ENCODE results near the gene NFATC3. TPM values are rescaled to one million over a fixed set of nuclear protein-coding genes. Genes with fewer than 3 reads are reported as not detected.
"Not testable (repeated sequence)": the region's sequence is repeated elsewhere in the genome, so short reads cannot be mapped to it uniquely, and the experiment has no call there.

The NFATC3 gene
- polyA plus RNA-seq, 1 experiment, result 16.7 TPM

DNA sequence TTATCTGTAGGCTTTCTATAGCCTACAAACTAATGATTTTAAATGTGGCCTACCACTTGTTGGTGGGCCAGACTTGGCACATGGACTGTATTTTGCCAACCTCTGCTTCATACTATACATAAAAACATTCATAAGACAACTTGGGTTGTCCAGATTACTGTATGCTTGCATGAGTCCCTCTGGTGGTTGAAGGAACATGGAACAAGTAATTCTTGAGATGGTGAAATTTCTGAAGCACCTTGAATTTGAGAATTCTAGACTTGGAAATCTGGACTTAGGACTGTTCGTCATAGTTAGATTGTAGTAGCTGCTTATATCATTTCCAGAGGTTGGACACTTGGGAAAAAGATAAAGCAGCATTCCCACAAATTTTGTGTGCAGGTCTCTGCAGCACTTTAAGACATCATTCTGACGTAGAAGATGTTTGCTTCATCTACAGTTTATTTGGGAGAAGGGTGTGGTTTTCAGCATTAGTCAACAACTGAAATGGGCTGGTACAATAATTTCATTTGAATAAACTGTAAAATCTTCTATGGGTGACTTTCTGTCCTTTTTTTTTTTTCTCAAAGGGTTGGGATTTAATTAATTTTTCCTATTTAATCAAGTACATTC is 31.2 kb downstream of the NFATC3 start:
- DNase-seq (ENCODE audit: low read depth, low spot score), result no peak
- POLR2A ChIA-PET, result no interaction called here
- CTCF ChIA-PET, result interaction anchor here (0.7 to 1.7 kb wide), 6 partner anchors 9 to 103 kb away, joined by 3 to 6 read pairs (median 5); no protein-coding TSS in a partner anchor

GRCh38 chr16:68117884-68118283 is 32.7 kb downstream of the NFATC3 start:
- TF ChIP-seq, protein P1, sequence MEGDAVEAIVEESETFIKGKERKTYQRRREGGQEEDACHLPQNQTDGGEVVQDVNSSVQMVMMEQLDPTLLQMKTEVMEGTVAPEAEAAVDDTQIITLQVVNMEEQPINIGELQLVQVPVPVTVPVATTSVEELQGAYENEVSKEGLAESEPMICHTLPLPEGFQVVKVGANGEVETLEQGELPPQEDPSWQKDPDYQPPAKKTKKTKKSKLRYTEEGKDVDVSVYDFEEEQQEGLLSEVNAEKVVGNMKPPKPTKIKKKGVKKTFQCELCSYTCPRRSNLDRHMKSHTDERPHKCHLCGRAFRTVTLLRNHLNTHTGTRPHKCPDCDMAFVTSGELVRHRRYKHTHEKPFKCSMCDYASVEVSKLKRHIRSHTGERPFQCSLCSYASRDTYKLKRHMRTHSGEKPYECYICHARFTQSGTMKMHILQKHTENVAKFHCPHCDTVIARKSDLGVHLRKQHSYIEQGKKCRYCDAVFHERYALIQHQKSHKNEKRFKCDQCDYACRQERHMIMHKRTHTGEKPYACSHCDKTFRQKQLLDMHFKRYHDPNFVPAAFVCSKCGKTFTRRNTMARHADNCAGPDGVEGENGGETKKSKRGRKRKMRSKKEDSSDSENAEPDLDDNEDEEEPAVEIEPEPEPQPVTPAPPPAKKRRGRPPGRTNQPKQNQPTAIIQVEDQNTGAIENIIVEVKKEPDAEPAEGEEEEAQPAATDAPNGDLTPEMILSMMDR (IDR thresholded peaks at IDR 0.05; ENCODE audit: low read depth, low read length), result no peak
- POLR2A ChIA-PET, result no interaction called here
- Histone ChIP-seq H3K9me3 (ENCODE audit: control insufficient read depth, insufficient read depth, low read length) (0 out of 2 replicates have a peak, but pooled peaks cover 3% of the 10 kb centered on the region), H3K4me3 (ENCODE audit: low read depth, low read length) (no peak overlapping the region), H3K27me3 (ENCODE audit: control insufficient read depth, insufficient read depth, low read length) (no peaks in the 10 kb centered on the region), H3K27ac (ENCODE audit: low read depth, low read length) (no peak overlapping the region)
- CTCF ChIA-PET, result interaction anchor here (1.7 kb wide), 1 partner anchor 10 kb away, joined by 5 read pairs; no protein-coding TSS in a partner anchor
- DNase-seq (ENCODE audit: low read depth, low spot score), result no peak

More for the DNA sequence above, 31.2 kb downstream of the NFATC3 start:
- Histone ChIP-seq H3K27me3 (ENCODE audit: control insufficient read depth, insufficient read depth, low read length) (no peaks in the 10 kb centered on the region), H3K4me3 (ENCODE audit: low read depth, low read length) (no peak overlapping the region), H3K9me3 (ENCODE audit: control insufficient read depth, insufficient read depth, low read length) (0 out of 2 replicates have a peak, but pooled peaks cover 3% of the 10 kb centered on the region), H3K27ac (ENCODE audit: low read depth, low read length) (no peak overlapping the region)
- TF ChIP-seq, protein P1 (IDR thresholded peaks at IDR 0.05; ENCODE audit: low read depth, low read length), result peak; percentile 68

GRCh38 chr16:68118954-68119353 is 33.8 kb downstream of the NFATC3 start:
- H3K27me3 ChIP-seq (ENCODE audit: control insufficient read depth, insufficient read depth, low read length); H3K4me3 ChIP-seq (ENCODE audit: low read depth, low read length); POLR2A ChIA-PET; H3K9me3 ChIP-seq (ENCODE audit: control insufficient read depth, insufficient read depth, low read length); H3K27ac ChIP-seq (ENCODE audit: low read depth, low read length); DNase-seq (ENCODE audit: low read depth, low spot score): not testable (repeated sequence)
- CTCF ChIA-PET, result interaction anchor here (0.5 to 2.0 kb wide), 3 partner anchors 26 to 120 kb away, joined by 3 to 5 read pairs (median 4); no protein-coding TSS in a partner anchor

GRCh38 chr16:68120496-68120895 is 35.3 kb downstream of the NFATC3 start:
- H3K4me3 ChIP-seq (ENCODE audit: low read depth, low read length); POLR2A ChIA-PET; H3K27ac ChIP-seq (ENCODE audit: low read depth, low read length); DNase-seq (ENCODE audit: low read depth, low spot score); H3K9me3 ChIP-seq (ENCODE audit: control insufficient read depth, insufficient read depth, low read length); H3K27me3 ChIP-seq (ENCODE audit: control insufficient read depth, insufficient read depth, low read length): not testable (repeated sequence)
- CTCF ChIA-PET, result interaction anchor here (0.6 kb wide), 1 partner anchor 29 kb away, joined by 3 read pairs; no protein-coding TSS in a partner anchor

DNA sequence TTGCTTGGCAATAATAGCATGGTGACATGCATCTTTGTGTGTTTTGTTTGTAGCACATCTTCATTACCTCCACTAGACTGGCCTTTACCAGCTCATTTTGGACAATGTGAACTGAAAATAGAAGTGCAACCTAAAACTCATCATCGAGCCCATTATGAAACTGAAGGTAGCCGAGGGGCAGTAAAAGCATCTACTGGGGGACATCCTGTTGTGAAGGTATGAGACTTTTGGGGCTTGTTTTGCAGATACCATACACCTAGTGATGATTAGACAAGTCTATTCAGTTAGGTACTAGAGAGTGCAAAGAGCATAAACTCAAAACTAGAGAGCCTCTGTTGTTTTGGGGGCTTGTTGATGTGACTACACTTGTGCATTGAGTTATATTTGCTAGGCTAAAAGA is 41.2 kb downstream of the NFATC3 start:
- no peak overlapping the region for H3K27ac ChIP-seq (ENCODE audit: low read depth, low read length)
- no peak overlapping the region for H3K4me3 ChIP-seq (ENCODE audit: low read depth, low read length)
- no peaks in the 10 kb centered on the region for H3K9me3 ChIP-seq (ENCODE audit: control insufficient read depth, insufficient read depth, low read length)
- TF ChIP-seq, protein P1 (IDR thresholded peaks at IDR 0.05; ENCODE audit: low read depth, low read length), result no peak
- DNase-seq (ENCODE audit: low read depth, low spot score), result no peak
- CTCF ChIA-PET, result interaction anchor here (1.1 kb wide), 1 partner anchor 86 kb away, joined by 3 read pairs; no protein-coding TSS in a partner anchor
- H3K27me3 ChIP-seq (ENCODE audit: control insufficient read depth, insufficient read depth, low read length), result no peaks in the 10 kb centered on the region
- POLR2A ChIA-PET, result no interaction called here
